OCI-LY1 (cell line): ENCODE data around the gene KDM4B.

ENCODE experiments used
- EZH2 ChIP-seq: fragments of 200-600 bp; sonication (generic), shearing (Covaris generic); IDR thresholded peaks from 2 replicates; pipeline ENCODE4 v1.8.0; 2017; ENCODE audit warnings: borderline replicate concordance, mixed run types, mild to moderate bottlenecking, antibody characterized with exemption, low read length, moderate library complexity, mixed read lengths
- TF ChIP-seq, protein P1 (sequence below): fragments of 200-600 bp; sonication (generic), shearing (Covaris generic); IDR thresholded peaks from 2 replicates; pipeline ENCODE4 v1.5.1; 2017; ENCODE audit warnings: mild to moderate bottlenecking, antibody characterized with exemption, low read length, moderate library complexity, mixed read lengths

DNA sequence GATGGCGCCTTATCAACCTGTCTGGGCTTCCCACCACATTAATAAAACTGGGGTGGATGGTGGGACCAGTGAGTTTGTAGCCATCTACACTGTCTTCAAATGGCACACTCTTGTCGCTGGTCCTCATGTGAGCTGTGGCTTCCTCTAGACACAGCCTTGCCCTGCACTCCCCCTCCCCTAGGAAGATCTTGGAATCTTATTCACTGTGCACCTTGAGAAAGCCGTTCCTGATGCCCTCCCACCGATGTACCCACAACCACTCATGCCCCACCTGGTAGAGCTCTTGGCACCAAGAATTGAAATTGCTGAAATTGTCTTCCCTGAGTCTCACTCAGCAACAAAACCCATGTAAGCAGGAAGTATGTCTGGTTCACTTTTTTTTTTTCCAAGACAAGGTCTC lies 225.7 kb downstream of the KDM4B start:
- TF ChIP-seq, protein P1, sequence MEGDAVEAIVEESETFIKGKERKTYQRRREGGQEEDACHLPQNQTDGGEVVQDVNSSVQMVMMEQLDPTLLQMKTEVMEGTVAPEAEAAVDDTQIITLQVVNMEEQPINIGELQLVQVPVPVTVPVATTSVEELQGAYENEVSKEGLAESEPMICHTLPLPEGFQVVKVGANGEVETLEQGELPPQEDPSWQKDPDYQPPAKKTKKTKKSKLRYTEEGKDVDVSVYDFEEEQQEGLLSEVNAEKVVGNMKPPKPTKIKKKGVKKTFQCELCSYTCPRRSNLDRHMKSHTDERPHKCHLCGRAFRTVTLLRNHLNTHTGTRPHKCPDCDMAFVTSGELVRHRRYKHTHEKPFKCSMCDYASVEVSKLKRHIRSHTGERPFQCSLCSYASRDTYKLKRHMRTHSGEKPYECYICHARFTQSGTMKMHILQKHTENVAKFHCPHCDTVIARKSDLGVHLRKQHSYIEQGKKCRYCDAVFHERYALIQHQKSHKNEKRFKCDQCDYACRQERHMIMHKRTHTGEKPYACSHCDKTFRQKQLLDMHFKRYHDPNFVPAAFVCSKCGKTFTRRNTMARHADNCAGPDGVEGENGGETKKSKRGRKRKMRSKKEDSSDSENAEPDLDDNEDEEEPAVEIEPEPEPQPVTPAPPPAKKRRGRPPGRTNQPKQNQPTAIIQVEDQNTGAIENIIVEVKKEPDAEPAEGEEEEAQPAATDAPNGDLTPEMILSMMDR, result no peak
- TF ChIP-seq EZH2, result no peak
